Raji (cell line): ENCODE results near the gene USP24.

Experiments used
- POLR2A ChIP-seq: IDR thresholded peaks from 2 replicates; pipeline ENCODE4 v1.6.1; 2011; ENCODE audit warnings: low read depth, low read length, control low read depth; ENCODE audit not compliant: insufficient read depth

USP24 gene

GRCh38 chr1:55053265-55053954 is 161.8 kb downstream of the USP24 start:
- no peak for TF ChIP-seq POLR2A

- TF ChIP-seq POLR2A = no peak
These were observed 162.7 kb downstream of the USP24 start for GRCh38 chr1:55052221-55053142.

GRCh38 chr1:55051621-55052020 is 163.5 kb downstream of the USP24 start:
- no peak for TF ChIP-seq POLR2A

GRCh38 chr1:55051169-55051568 is 164.0 kb downstream of the USP24 start:
- no peak for TF ChIP-seq POLR2A

- TF ChIP-seq POLR2A = no peak
These were observed 164.9 kb downstream of the USP24 start for GRCh38 chr1:55050283-55050682.

- no peak for TF ChIP-seq POLR2A
These were observed 165.3 kb downstream of the USP24 start for GRCh38 chr1:55049914-55050278.

GRCh38 chr1:55049271-55049913 is 165.8 kb downstream of the USP24 start:
- TF ChIP-seq POLR2A = no peak

GRCh38 chr1:55048453-55049270 is 166.5 kb downstream of the USP24 start:
- TF ChIP-seq POLR2A = no peak

GRCh38 chr1:55047611-55048010 is 167.6 kb downstream of the USP24 start:
- no peak for TF ChIP-seq POLR2A

- TF ChIP-seq POLR2A = no peak
These were observed 168.3 kb downstream of the USP24 start for GRCh38 chr1:55046871-55047270.

GRCh38 chr1:55045430-55045829 is 169.7 kb downstream of the USP24 start:
- TF ChIP-seq POLR2A = no peak

- no peak for TF ChIP-seq POLR2A
These were observed 170.4 kb downstream of the USP24 start for GRCh38 chr1:55044617-55045397.

- no peak for TF ChIP-seq POLR2A
These were observed 171.4 kb downstream of the USP24 start for GRCh38 chr1:55043726-55044125.

GRCh38 chr1:55043011-55043410 is 172.2 kb downstream of the USP24 start:
- TF ChIP-seq POLR2A = no peak
